ENCODE data around the gene HERC2.

- TF ChIP-seq CTCF (IDR thresholded peaks at IDR 0.05) (no peak), POLR2A (IDR thresholded peaks at IDR 0.05) (no peak)
These were observed 191.3 kb downstream of the HERC2 start for GRCh38 chr15:28130651-28131050.
